HCEC 1CT (cell line): ENCODE measurements around the gene CWC27.
"Not testable (repeated sequence)": the region's sequence is repeated elsewhere in the genome, so short reads cannot be mapped to it uniquely, and the experiment has no call there.

ENCODE experiments used
- DNase-seq: peaks from one replicate; pipeline ENCODE4 v3.0.0-alpha.2; 2017

The CWC27 gene

DNA sequence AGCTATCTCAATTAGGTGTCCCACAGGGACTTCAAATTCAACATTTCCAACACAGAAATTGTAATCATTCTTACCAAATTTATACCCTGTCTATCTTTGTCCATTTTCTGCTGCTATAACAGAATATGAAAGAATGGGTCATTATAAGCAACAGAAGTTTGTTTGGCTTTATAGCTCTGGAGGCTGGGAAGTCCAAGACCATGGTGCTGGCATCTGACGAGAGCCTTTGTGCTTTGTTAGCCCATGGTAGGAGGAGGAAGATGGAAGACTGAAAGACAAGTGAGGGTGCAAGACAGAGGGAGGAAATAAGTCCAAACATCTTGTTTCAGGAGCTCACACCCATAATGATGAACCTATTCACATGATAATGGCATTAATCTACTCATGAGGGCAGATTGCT is 72.2 kb downstream of the CWC27 start:
- no peak for DNase-seq

- no peak for DNase-seq
Measured at GRCh38 chr5:64853777-64854176, 85.0 kb downstream of the CWC27 start.

DNA sequence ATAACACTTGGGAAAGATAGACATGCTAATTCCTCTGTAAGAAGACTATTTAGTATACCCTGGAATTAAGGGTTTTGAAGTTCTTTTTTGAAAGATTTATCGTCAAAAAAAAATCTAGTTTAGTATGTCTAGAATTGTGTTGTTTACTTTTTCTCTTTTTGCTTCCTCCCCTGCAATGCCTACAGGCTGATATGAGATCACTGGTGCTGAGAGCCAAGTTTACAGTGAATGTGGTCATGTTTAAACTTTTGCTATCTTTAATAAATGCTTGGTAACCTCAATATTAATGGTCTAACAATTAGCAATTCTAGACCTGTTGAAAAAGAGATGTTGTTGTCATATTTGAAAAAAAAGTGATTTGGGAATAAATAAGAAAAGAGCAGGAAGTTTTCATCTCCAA is 86.1 kb downstream of the CWC27 start:
- DNase-seq, result no peak

- no peak for DNase-seq
Measured at GRCh38 chr5:64859881-64860280, 91.2 kb downstream of the CWC27 start.

DNA sequence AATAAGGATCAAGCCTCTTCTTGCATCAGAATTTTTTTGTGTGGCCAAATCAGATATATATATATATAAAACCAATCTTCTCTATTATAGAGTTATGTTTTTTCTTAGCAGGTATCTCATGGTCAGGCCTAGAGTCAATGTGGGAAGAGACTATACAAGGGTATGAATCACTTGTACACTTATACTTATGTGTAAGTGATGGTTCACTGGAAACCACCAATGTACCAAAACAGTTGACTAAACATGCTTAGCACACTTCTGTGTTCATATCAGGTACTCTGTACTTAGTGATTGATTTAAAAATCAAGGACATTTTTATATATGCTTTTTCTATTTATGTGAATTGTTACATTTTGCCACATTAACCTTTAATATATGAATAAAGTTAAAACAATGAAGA is 92.6 kb downstream of the CWC27 start:
- no peak for DNase-seq

GRCh38 chr5:64864171-64864570 is 95.4 kb downstream of the CWC27 start:
- no peak for DNase-seq

- peak; percentile 53 for DNase-seq
Measured at GRCh38 chr5:64865662-64866061, 96.9 kb downstream of the CWC27 start.

GRCh38 chr5:64869419-64869818 is 100.7 kb downstream of the CWC27 start:
- peak; percentile 80 for DNase-seq

- peak; percentile 46 for DNase-seq
Measured at GRCh38 chr5:64872044-64872443, 103.3 kb downstream of the CWC27 start.

GRCh38 chr5:64873441-64873840 is 104.7 kb downstream of the CWC27 start:
- no peak for DNase-seq

- no peak for DNase-seq
Measured at GRCh38 chr5:64874753-64875152, 106.0 kb downstream of the CWC27 start.

DNA sequence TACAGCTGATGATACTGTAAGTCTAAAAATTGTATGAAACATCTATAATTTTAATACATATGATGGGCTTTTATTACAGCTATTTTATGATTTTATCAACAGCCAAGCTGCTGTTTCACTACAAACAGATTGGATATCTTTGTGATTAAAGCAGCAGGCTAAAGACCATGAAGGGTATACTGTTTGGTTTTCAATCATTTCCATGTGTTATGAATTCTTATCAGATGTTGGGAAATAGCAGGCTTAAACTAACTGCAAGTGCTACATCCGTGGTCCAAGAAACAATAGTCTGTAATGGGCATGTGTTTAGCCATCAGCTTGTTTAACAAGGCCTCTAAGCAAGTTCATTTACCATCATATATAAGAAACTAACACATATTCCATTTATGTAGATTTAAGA is 107.5 kb downstream of the CWC27 start:
- DNase-seq, result no peak

GRCh38 chr5:64880821-64881220 is 112.1 kb downstream of the CWC27 start:
- DNase-seq, result no peak

GRCh38 chr5:64883912-64884311 is 115.2 kb downstream of the CWC27 start:
- no peak for DNase-seq

DNA sequence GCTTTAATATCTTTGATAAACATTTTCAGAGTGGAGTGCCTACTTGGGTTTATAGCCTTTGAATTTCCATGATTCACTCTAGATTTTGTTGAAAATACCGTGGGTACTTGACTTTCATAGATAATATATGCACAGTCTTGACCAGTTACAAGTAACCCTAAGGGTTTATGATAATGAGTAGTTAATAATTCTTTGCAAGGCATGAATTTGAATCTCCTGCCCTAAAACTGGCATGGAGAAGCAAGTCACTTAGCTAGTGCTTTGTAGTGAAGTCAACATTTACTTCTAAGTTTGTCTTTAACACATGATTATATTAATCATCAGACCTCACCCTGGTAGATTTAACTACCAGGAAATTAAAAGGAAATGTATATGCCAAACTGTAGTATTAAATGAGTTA is 115.8 kb downstream of the CWC27 start:
- DNase-seq, result no peak

- no peak for DNase-seq
Measured at GRCh38 chr5:64887910-64888309, 119.2 kb downstream of the CWC27 start.

DNA sequence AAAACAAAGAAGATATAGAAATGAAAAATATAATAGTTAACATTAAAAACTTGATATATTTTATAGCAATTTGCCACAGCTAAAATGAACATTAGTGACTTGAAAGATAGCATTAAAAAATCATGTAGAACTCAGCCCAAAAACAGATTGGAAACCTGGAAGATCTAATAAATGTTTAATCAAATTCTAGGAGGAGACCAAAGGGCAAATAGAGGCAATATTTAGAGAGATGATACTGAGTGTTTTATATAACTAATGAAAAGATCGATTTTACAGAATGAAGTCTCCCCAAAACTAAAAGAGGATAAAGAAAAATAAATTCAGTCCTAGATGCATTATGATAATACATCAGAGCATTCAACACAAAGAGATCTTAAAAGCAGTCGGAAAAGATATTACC is 127.0 kb downstream of the CWC27 start:
- no peak for DNase-seq

DNA sequence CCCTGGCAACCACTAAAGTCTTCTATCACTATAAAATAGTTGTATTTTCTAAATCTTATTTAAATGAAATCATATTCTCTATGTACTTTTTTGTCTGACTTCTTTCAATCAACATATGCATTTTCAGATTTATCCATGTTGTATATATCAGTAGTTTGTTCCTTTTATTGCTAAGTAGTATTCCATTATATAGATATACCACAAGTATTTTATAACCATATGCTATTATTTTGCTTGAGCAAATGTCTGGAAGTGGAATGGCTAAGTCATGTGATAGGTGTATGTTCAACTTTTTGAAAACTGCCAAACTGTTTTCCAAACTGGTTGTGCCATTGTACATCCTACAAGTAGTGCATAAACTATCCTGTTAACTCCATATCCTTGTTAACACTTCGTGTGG is 131.1 kb downstream of the CWC27 start:
- no peak for DNase-seq

GRCh38 chr5:64900618-64901017 is 131.9 kb downstream of the CWC27 start:
- no peak for DNase-seq

DNA sequence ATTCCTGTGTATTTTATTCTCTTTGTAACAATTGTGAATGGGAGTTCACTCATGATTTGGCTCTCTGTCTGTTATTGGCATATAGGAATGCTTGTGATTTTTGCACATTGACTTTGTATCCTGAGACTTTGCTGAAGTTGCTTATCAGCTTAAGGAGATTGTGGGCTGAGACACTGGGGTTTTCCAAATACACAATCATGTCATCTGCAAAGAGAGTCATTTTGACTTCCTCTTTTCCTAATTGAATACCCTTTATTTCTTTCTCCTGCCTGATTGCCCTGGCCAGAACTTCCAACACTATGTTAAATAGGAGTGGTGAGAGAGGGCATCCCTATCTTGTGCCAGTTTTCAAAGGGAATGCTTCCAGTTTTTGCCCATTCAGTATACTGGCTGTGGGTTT is 138.7 kb downstream of the CWC27 start:
- not testable (repeated sequence) for DNase-seq

DNA sequence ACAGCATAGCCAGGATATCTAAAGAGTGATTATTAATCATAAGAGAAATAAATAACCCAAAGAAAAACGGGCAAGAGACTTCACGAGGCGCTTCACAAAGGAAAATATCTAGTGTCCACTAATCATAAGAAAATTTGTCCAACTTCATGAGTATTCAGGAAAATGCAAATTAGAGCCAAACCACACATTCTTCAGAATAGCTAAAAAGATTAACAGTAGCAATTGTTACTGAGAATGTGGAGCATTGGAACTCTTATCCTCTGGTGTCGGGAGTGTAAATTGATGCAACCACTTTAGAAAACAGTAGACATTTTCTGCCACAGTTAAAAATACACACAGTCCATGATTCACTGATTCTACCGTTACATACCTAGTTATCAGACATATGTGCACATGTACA is 145.7 kb downstream of the CWC27 start:
- no peak for DNase-seq

DNA sequence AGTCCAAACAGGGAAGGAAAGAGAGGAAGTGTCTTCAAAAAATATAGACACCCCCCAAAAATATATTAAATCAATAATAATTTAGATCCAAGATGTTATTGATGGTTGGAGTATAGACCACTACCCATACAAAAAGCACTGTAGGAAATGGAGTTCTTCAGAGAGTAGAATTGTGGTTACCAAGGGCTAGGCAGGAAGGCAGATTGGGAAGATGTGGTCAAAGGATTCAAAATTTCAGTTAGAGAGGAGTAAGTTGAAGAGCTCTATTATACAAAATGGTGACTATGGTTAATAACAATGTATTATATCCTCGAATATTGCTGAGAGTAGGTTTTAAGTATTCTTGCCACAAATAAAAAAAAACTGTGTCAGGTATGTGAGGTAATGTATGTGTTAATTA is 149.4 kb downstream of the CWC27 start:
- no peak for DNase-seq

DNA sequence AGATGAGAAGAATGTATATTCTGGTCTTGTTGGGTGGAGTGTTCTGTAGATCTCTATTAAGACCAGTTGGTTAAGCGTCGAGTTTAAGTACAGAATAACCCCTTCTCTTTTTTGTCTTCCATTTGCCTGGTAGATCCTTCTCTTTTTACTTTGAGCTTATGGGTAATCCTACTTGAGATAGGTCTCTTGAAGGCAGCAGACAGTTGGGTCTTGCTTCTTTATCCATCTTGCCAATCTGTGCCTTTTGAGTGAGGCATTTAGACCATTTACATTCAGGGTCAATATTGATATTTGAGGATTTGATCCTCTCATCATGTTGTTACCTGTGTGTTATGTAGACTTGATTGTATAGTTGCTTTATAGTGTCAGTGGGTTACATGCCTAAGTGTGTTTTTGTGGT is 152.7 kb downstream of the CWC27 start:
- no peak for DNase-seq

- peak; percentile 30 for DNase-seq
Measured at GRCh38 chr5:64923151-64923685, 154.5 kb downstream of the CWC27 start.

GRCh38 chr5:64925123-64925522 is 156.4 kb downstream of the CWC27 start:
- no peak for DNase-seq

GRCh38 chr5:64929833-64930232 is 161.1 kb downstream of the CWC27 start:
- no peak for DNase-seq
